ENCODE measurements around the gene NYAP2.

Gene NYAP2

DNA sequence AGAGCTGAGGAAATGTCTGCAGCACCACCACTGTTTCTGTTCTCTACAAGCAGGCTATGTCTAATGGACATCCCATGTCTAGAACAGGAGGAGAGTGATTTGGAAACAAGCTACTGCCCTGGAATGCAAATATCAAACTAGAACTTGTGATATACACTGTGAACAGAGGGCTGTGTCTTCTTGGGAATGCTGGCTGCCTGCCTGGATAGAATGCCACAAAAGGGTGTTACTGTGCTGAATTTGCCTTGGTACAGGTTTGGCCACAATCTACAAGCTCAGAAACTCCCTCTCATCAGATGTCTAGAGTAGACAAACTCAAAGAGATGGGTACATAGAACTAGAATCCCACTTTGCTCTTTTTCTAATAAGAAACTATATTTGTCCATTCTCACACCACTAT lies 170.5 kb downstream of the NYAP2 start:
- Histone ChIP-seq H3K4me2 (ENCODE audit: low read length) (no peak overlapping the region), H3K4me3 (ENCODE audit: low read depth, low read length) (no peak overlapping the region), H4K12ac (ENCODE audit: low read depth, low read length) (no peak overlapping the region), H3K23ac (ENCODE audit: low read length) (no peak overlapping the region), H3K79me2 (ENCODE audit: control insufficient read depth, insufficient read depth, low read length, poor library complexity) (no peaks in the 10 kb centered on the region), H3K9ac (ENCODE audit: low read length) (no peak overlapping the region), H3K9me3 (ENCODE audit: insufficient read depth, low read depth, low read length) (peaks cover 6% of the 10 kb centered on the region), H3K4me1 (ENCODE audit: control insufficient read depth in 1 of 2, insufficient read depth in 2 of 2, low read length in 2 of 2) (peaks cover 3% of the 10 kb centered on the region in 2 experiments), H2AFZ (ENCODE audit: insufficient read depth, low read length, poor library complexity) (no peak overlapping the region), H2AK5ac (ENCODE audit: low read length) (no peak overlapping the region), H3K14ac (ENCODE audit: low read length) (no peak overlapping the region), H3K4ac (ENCODE audit: low read depth, low read length) (no peak overlapping the region), H3K36me3 (ENCODE audit: control insufficient read depth in 1 of 2, insufficient read depth in 2 of 2, low read length in 2 of 2) (no peaks in the 10 kb centered on the region), H4K8ac (ENCODE audit: low read depth, low read length) (no peak overlapping the region), H3K27me3 (ENCODE audit: insufficient read depth, low read length) (no peaks in the 10 kb centered on the region), H2BK5ac (ENCODE audit: low read depth, low read length, poor library complexity) (no peak overlapping the region), H3K27ac (ENCODE audit: low read depth, low read length) (no peak overlapping the region), H3K79me1 (ENCODE audit: low read length) (no peaks in the 10 kb centered on the region), H2BK12ac (ENCODE audit: low read length) (no peak overlapping the region), H2BK120ac (ENCODE audit: insufficient read depth, low read length, poor library complexity) (no peak overlapping the region), H4K91ac (ENCODE audit: low read depth, low read length) (no peak overlapping the region), H3K18ac (ENCODE audit: low read length) (no peak overlapping the region)
- no peak for DNase-seq

DNA sequence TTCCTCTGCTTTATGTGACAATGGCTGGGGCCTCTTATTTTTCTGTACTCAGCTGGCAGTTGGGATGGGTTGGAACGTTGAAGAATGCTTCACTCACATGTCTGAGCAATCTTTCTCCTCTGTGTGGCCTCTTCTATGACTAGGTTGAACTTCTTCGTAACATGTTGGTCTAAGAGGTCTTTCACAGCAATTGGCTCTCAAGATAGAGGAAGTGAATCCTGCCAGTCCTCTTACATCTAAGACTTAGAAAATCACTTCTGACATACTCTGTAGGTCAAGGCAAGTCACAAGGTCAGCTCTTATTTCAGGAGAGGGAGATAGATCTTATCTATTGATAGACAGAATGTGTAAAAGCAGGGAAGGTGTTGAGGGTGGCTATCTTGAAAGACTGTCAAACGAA lies 174.1 kb downstream of the NYAP2 start:
- no peak overlapping the region for H4K91ac ChIP-seq (ENCODE audit: low read depth, low read length)
- H3K4me3 ChIP-seq (ENCODE audit: low read depth, low read length) = no peak overlapping the region
- no peak overlapping the region for H3K23ac ChIP-seq (ENCODE audit: low read length)
- H2BK5ac ChIP-seq (ENCODE audit: low read depth, low read length, poor library complexity) = no peak overlapping the region
- H3K4me2 ChIP-seq (ENCODE audit: low read length) = no peak overlapping the region
- no peak overlapping the region for H4K8ac ChIP-seq (ENCODE audit: low read depth, low read length)
- no peaks in the 10 kb centered on the region for H3K79me1 ChIP-seq (ENCODE audit: low read length)
- H2BK12ac ChIP-seq (ENCODE audit: low read length) = no peak overlapping the region
- H4K12ac ChIP-seq (ENCODE audit: low read depth, low read length) = no peak overlapping the region
- no peak for DNase-seq
- no peak overlapping the region for H3K14ac ChIP-seq (ENCODE audit: low read length)
- H3K27ac ChIP-seq (ENCODE audit: low read depth, low read length) = no peak overlapping the region
- H3K4me1 ChIP-seq (ENCODE audit: control insufficient read depth in 1 of 2, insufficient read depth in 2 of 2, low read length in 2 of 2) = peaks cover 3% of the 10 kb centered on the region in 2 experiments
- H3K27me3 ChIP-seq (ENCODE audit: insufficient read depth, low read length) = no peaks in the 10 kb centered on the region
- no peak overlapping the region for H3K4ac ChIP-seq (ENCODE audit: low read depth, low read length)
- H3K9ac ChIP-seq (ENCODE audit: low read length) = no peak overlapping the region
- peaks cover 6% of the 10 kb centered on the region for H3K9me3 ChIP-seq (ENCODE audit: insufficient read depth, low read depth, low read length)
- no peak overlapping the region for H3K18ac ChIP-seq (ENCODE audit: low read length)
- H2BK120ac ChIP-seq (ENCODE audit: insufficient read depth, low read length, poor library complexity) = no peak overlapping the region
- no peaks in the 10 kb centered on the region for H3K79me2 ChIP-seq (ENCODE audit: control insufficient read depth, insufficient read depth, low read length, poor library complexity)
- no CpG with 5 or more reads among the region's 3 CpGs for whole genome bisulfite sequencing (ENCODE audit: extremely low coverage, insufficient coverage, insufficient read length)
- H2AFZ ChIP-seq (ENCODE audit: insufficient read depth, low read length, poor library complexity) = no peak overlapping the region
- H3K36me3 ChIP-seq (ENCODE audit: control insufficient read depth in 1 of 2, insufficient read depth in 2 of 2, low read length in 2 of 2) = no peaks in the 10 kb centered on the region
- no peak overlapping the region for H2AK5ac ChIP-seq (ENCODE audit: low read length)

DNA sequence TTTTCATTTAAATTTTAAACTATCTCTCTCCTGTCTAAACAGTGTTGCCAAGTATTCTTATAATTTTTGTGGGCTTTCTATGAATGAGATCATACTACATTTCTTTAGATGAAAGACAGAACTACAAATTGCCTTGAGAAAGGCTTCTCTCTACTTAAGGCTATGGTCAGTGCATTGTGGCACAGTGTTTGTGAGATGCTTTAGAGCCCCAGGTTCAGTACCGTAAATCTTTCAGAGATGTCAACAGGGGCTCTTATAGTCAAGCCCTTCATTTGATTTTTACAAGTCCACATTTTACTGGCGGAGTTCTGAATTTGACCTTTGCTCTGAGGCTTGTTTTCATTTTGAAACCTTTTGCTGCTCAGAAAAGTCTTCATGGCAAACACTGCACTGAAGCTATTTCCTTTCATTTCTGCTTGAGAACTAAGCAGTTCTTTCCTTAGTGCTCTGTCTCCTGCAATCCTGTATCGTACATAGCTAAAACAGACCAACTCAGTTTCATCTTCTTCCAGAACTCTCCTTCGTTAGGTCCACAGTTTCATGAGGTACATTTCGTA lies 175.2 kb downstream of the NYAP2 start:
- Histone ChIP-seq H3K4me3 (ENCODE audit: low read depth, low read length) (no peak overlapping the region), H2AFZ (ENCODE audit: insufficient read depth, low read length, poor library complexity) (no peak overlapping the region), H4K8ac (ENCODE audit: low read depth, low read length) (no peak overlapping the region), H3K27ac (ENCODE audit: low read depth, low read length) (no peak overlapping the region), H3K79me2 (ENCODE audit: control insufficient read depth, insufficient read depth, low read length, poor library complexity) (no peaks in the 10 kb centered on the region), H4K12ac (ENCODE audit: low read depth, low read length) (no peak overlapping the region), H2AK5ac (ENCODE audit: low read length) (no peak overlapping the region), H3K27me3 (ENCODE audit: insufficient read depth, low read length) (no peaks in the 10 kb centered on the region), H3K79me1 (ENCODE audit: low read length) (no peaks in the 10 kb centered on the region), H2BK5ac (ENCODE audit: low read depth, low read length, poor library complexity) (no peak overlapping the region), H2BK12ac (ENCODE audit: low read length) (no peak overlapping the region), H3K9ac (ENCODE audit: low read length) (no peak overlapping the region), H3K14ac (ENCODE audit: low read length) (no peak overlapping the region), H4K91ac (ENCODE audit: low read depth, low read length) (no peak overlapping the region), H3K9me3 (ENCODE audit: insufficient read depth, low read depth, low read length) (peaks cover 6% of the 10 kb centered on the region), H3K36me3 (ENCODE audit: control insufficient read depth in 1 of 2, insufficient read depth in 2 of 2, low read length in 2 of 2) (no peaks in the 10 kb centered on the region), H3K4ac (ENCODE audit: low read depth, low read length) (no peak overlapping the region), H3K23ac (ENCODE audit: low read length) (no peak overlapping the region), H3K4me2 (ENCODE audit: low read length) (no peak overlapping the region), H2BK120ac (ENCODE audit: insufficient read depth, low read length, poor library complexity) (no peak overlapping the region), H3K4me1 (ENCODE audit: control insufficient read depth in 1 of 2, insufficient read depth in 2 of 2, low read length in 2 of 2) (peaks cover 3% of the 10 kb centered on the region in 2 experiments), H3K18ac (ENCODE audit: low read length) (no peak overlapping the region)
- no peak for DNase-seq
- WGBS (ENCODE audit: extremely low coverage, insufficient coverage, insufficient read length) = no CpG with 5 or more reads among the region's 5 CpGs

DNA sequence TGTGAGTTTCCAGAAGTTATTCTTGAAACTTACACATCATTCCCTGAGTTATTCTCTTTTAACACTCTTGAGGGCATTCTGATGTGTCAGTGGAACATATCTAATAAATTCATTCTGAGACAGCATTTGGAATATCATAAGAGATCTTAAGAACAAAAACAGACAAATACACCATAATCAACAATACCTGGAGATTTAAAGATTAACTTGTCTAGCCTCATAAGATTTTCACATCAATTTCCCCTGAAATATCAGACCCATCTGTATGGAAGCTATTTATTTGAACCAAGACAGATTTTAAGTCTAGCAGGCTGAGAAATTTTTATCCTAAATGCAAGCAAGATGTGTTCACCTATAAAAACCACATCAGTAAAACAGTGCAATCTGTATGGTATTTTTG lies 181.6 kb downstream of the NYAP2 start:
- H4K12ac ChIP-seq (ENCODE audit: low read depth, low read length) = no peak overlapping the region
- H3K4me2 ChIP-seq (ENCODE audit: low read length) = no peak overlapping the region
- H3K14ac ChIP-seq (ENCODE audit: low read length) = no peak overlapping the region
- H4K91ac ChIP-seq (ENCODE audit: low read depth, low read length) = no peak overlapping the region
- H2AFZ ChIP-seq (ENCODE audit: insufficient read depth, low read length, poor library complexity) = no peak overlapping the region
- H3K36me3 ChIP-seq (ENCODE audit: control insufficient read depth in 1 of 2, insufficient read depth in 2 of 2, low read length in 2 of 2) = no peaks in the 10 kb centered on the region
- no peak overlapping the region for H2BK12ac ChIP-seq (ENCODE audit: low read length)
- no peak overlapping the region for H2BK5ac ChIP-seq (ENCODE audit: low read depth, low read length, poor library complexity)
- H3K4me1 ChIP-seq (ENCODE audit: control insufficient read depth in 1 of 2, insufficient read depth in 2 of 2, low read length in 2 of 2) = no peaks in the 10 kb centered on the region
- no peak overlapping the region for H2AK5ac ChIP-seq (ENCODE audit: low read length)
- no peaks in the 10 kb centered on the region for H3K79me2 ChIP-seq (ENCODE audit: control insufficient read depth, insufficient read depth, low read length, poor library complexity)
- H4K8ac ChIP-seq (ENCODE audit: low read depth, low read length) = no peak overlapping the region
- DNase-seq = no peak
- no peaks in the 10 kb centered on the region for H3K79me1 ChIP-seq (ENCODE audit: low read length)
- no peaks in the 10 kb centered on the region for H3K27me3 ChIP-seq (ENCODE audit: insufficient read depth, low read length)
- H2BK120ac ChIP-seq (ENCODE audit: insufficient read depth, low read length, poor library complexity) = no peak overlapping the region
- no peak overlapping the region for H3K23ac ChIP-seq (ENCODE audit: low read length)
- H3K9me3 ChIP-seq (ENCODE audit: insufficient read depth, low read depth, low read length) = no peaks in the 10 kb centered on the region
- no peak overlapping the region for H3K9ac ChIP-seq (ENCODE audit: low read length)
- H3K4me3 ChIP-seq (ENCODE audit: low read depth, low read length) = no peak overlapping the region
- no peak overlapping the region for H3K18ac ChIP-seq (ENCODE audit: low read length)
- no peak overlapping the region for H3K27ac ChIP-seq (ENCODE audit: low read depth, low read length)
- no peak overlapping the region for H3K4ac ChIP-seq (ENCODE audit: low read depth, low read length)
